Caco-2 (cell line): ENCODE data around the gene FAM118A. TPM values are rescaled to one million over a fixed set of nuclear protein-coding genes. Genes with fewer than 3 reads are reported as not detected.

Experiments
- BruUV-seq: library from RNA; stranded (reverse); fragments of 400-500 nt; replicated peaks from 2 replicates; lab custom pipeline; 2021; lab: Mats Ljungman, UMichigan
- CTCF ChIA-PET: fragments of 300-600 bp; sonication (Branson Sonifier 250); formaldehyde crosslinking; loops from one replicate; lab custom pipeline; 2022; ENCODE audit warnings: antibody characterized with exemption; lab: Charles Lee
- POLR2A ChIA-PET: fragments of 300-600 bp; sonication (Branson Sonifier 250); formaldehyde crosslinking; loops from one replicate; lab custom pipeline; 2022; ENCODE audit warnings: antibody characterized with exemption; lab: Charles Lee
- DNase-seq, 2 experiments: peaks; one replicate each; pipeline versions ENCODE4 v3.0.0 to v3.0.0-alpha.2; 2020 to 2022
- H3K27me3 ChIP-seq: replicated peaks from 2 replicates; pipeline ENCODE4 v1.6.0; 2011; ENCODE audit warnings: low read length; ENCODE audit not compliant: control insufficient read depth, insufficient read depth
- H3K36me3 ChIP-seq: 2 replicates; pipeline ENCODE4 v1.5.1; 2011; ENCODE audit warnings: low read length; ENCODE audit not compliant: control insufficient read depth, insufficient read depth
- H3K4me1 ChIP-seq: fragments of 250-450 bp; sonication (Bioruptor Pico); 2 replicates; pipeline ENCODE4 v1.5.1; 2020; ENCODE audit warnings: mild to moderate bottlenecking
- H3K4me3 ChIP-seq: 2 replicates; pipeline ENCODE4 v1.5.1; 2011; ENCODE audit warnings: low read depth, mild to moderate bottlenecking, control low read depth, low read length
- H3K9me3 ChIP-seq: fragments of 250-450 bp; sonication (Bioruptor Pico); 2 replicates; pipeline ENCODE4 v1.5.1; 2020; ENCODE audit warnings: mild to moderate bottlenecking, moderate library complexity
- H3K27ac Mint-ChIP-seq: one replicate; pipeline ENCODE4 v1.8.0; 2022; ENCODE audit warnings: mixed read lengths; ENCODE audit not compliant: unreplicated experiment
- H3K27me3 Mint-ChIP-seq: one replicate; pipeline ENCODE4 v1.8.0; 2022; ENCODE audit warnings: mixed read lengths; ENCODE audit not compliant: insufficient read depth, unreplicated experiment
- H3K36me3 Mint-ChIP-seq: one replicate; pipeline ENCODE4 v1.8.0; 2022; ENCODE audit warnings: mild to moderate bottlenecking, mixed read lengths; ENCODE audit not compliant: insufficient read depth, unreplicated experiment
- H3K4me1 Mint-ChIP-seq: one replicate; pipeline ENCODE4 v1.8.0; 2022; ENCODE audit warnings: low read depth, mixed read lengths; ENCODE audit not compliant: unreplicated experiment
- H3K4me3 Mint-ChIP-seq: one replicate; pipeline ENCODE4 v1.8.0; 2022; ENCODE audit warnings: mild to moderate bottlenecking, moderate library complexity, mixed read lengths; ENCODE audit not compliant: unreplicated experiment
- H3K9me3 Mint-ChIP-seq: one replicate; pipeline ENCODE4 v1.8.0; 2022; ENCODE audit warnings: mixed read lengths; ENCODE audit not compliant: unreplicated experiment
- CTCF ChIP-seq, 2 experiments: fragments of 200-600 bp in 1 of 2; IDR thresholded peaks; 1 replicate in 1 of 2; 2 replicates in 1 of 2; pipeline versions ENCODE4 v1.5.1 to v1.8.0; 2011 to 2022; ENCODE audit warnings: antibody characterized with exemption in 1 of 2, control low read depth in 1 of 2, inconsistent platforms in 1 of 2, low read depth in 1 of 2, low read length in 1 of 2, mild to moderate bottlenecking in 1 of 2, moderate library complexity in 1 of 2; ENCODE audit not compliant: insufficient read depth in 1 of 2, severe bottlenecking in 1 of 2, unreplicated experiment in 1 of 2
- intact Hi-C: fragments of 100-400 bp; cut with micrococcal nuclease; formaldehyde crosslinking; loops from one replicate; pipeline ENCODE4 v1.10.0; 2022; ENCODE audit not compliant: unreplicated experiment
- total RNA-seq: library from RNA; stranded (reverse); gene quantifications from 2 replicates; pipeline ENCODE4 v1.2.3, GENCODE V29; 2022

Gene FAM118A
- total RNA-seq, 1 experiment from 2014 or later, result 120 TPM

- H3K36me3 ChIP-seq, result no peaks in the 10 kb centered on the region
- H3K27me3 ChIP-seq, result no peaks in the 10 kb centered on the region
- POLR2A ChIA-PET, result no interaction called here
- Mint-ChIP-seq H3K4me3 (no peak overlapping the region), H3K27ac (peak overlapping the region; percentile 87), H3K4me1 (peaks cover 49% of the 10 kb centered on the region), H3K27me3 (no peaks in the 10 kb centered on the region), H3K9me3 (no peaks in the 10 kb centered on the region), H3K36me3 (no peaks in the 10 kb centered on the region)
- CTCF ChIA-PET, result no interaction called here
- no TSS peak for BruUV-seq
- DNase-seq, result no peak
- TF ChIP-seq CTCF (IDR thresholded peaks at IDR 0.05; ENCODE audit: insufficient read depth in 1 of 2, low read depth in 1 of 2, low read length in 1 of 2, severe bottlenecking in 1 of 2, unreplicated experiment in 1 of 2), result no peak
- intact Hi-C loops, result no loop called here
- peaks cover 86% of the 10 kb centered on the region for H3K4me1 ChIP-seq
- H3K4me3 ChIP-seq, result no peak overlapping the region
- H3K9me3 ChIP-seq, result no peaks in the 10 kb centered on the region
Measured at GRCh38 chr22:45278125-45278524, 31.6 kb upstream of the FAM118A start.

GRCh38 chr22:45280587-45280980 is 29.1 kb upstream of the FAM118A start:
- Histone ChIP-seq H3K9me3 (no peaks in the 10 kb centered on the region), H3K4me1 (peaks cover 75% of the 10 kb centered on the region), H3K4me3 (no peak overlapping the region), H3K36me3 (no peaks in the 10 kb centered on the region), H3K27me3 (no peaks in the 10 kb centered on the region)
- Mint-ChIP-seq H3K36me3 (no peaks in the 10 kb centered on the region), H3K27me3 (no peaks in the 10 kb centered on the region), H3K4me3 (peak overlapping the region; percentile 35), H3K27ac (peak overlapping the region; percentile 70), H3K9me3 (no peaks in the 10 kb centered on the region), H3K4me1 (peaks cover 37% of the 10 kb centered on the region)
- peak in 1 of 2 experiments; percentile 2 for TF ChIP-seq CTCF (IDR thresholded peaks at IDR 0.05; ENCODE audit: insufficient read depth in 1 of 2, low read depth in 1 of 2, low read length in 1 of 2, severe bottlenecking in 1 of 2, unreplicated experiment in 1 of 2)
- intact Hi-C loops, result no loop called here
- DNase-seq, result peak; percentile 58 to 60
- ChIA-PET POLR2A (interaction anchor here (1.0 kb wide), 1 partner anchor 36 kb away, joined by 4 read pairs; no protein-coding TSS in a partner anchor), CTCF (no interaction called here)
- BruUV-seq, result no TSS peak

GRCh38 chr22:45281010-45281409 is 28.7 kb upstream of the FAM118A start:
- ChIA-PET POLR2A (interaction anchor here (1.0 kb wide), 1 partner anchor 36 kb away, joined by 4 read pairs; no protein-coding TSS in a partner anchor), CTCF (no interaction called here)
- no peaks in the 10 kb centered on the region for H3K36me3 ChIP-seq
- peaks cover 77% of the 10 kb centered on the region for H3K4me1 ChIP-seq
- H3K27ac Mint-ChIP-seq, result peak overlapping the region; percentile 70
- H3K27me3 ChIP-seq, result no peaks in the 10 kb centered on the region
- H3K4me3 ChIP-seq, result no peak overlapping the region
- H3K36me3 Mint-ChIP-seq, result no peaks in the 10 kb centered on the region
- no peaks in the 10 kb centered on the region for H3K9me3 ChIP-seq
- no peak for TF ChIP-seq CTCF (IDR thresholded peaks at IDR 0.05; ENCODE audit: insufficient read depth in 1 of 2, low read depth in 1 of 2, low read length in 1 of 2, severe bottlenecking in 1 of 2, unreplicated experiment in 1 of 2)
- intact Hi-C loops, result no loop called here
- H3K4me1 Mint-ChIP-seq, result peaks cover 37% of the 10 kb centered on the region
- peak overlapping the region; percentile 35 for H3K4me3 Mint-ChIP-seq
- no peaks in the 10 kb centered on the region for H3K27me3 Mint-ChIP-seq
- H3K9me3 Mint-ChIP-seq, result no peaks in the 10 kb centered on the region
- DNase-seq, result no peak
- no TSS peak for BruUV-seq
